NCI-H2227 (cell line): ENCODE results near the gene DISC1.
"Not testable (repeated sequence)": the region's sequence is repeated elsewhere in the genome, so short reads cannot be mapped to it uniquely, and the experiment has no call there.

Experiments
- DNase-seq: peaks from one replicate; lab custom pipeline; 2025; ENCODE audit not compliant: unreplicated experiment; lab: John Stamatoyannopoulos, UW

Gene DISC1

GRCh38 chr1:231634323-231635013, 7.9 kb downstream of the DISC1 start:
- no peak for DNase-seq

GRCh38 chr1:231636157-231636556, 9.6 kb downstream of the DISC1 start:
- DNase-seq = no peak

GRCh38 chr1:231636922-231637321, 10.3 kb downstream of the DISC1 start:
- not testable (repeated sequence) for DNase-seq

GRCh38 chr1:231638647-231639046, 12.1 kb downstream of the DISC1 start:
- DNase-seq = no peak

GRCh38 chr1:231639819-231640218, 13.2 kb downstream of the DISC1 start:
- no peak for DNase-seq

GRCh38 chr1:231641444-231641843, 14.9 kb downstream of the DISC1 start:
- not testable (repeated sequence) for DNase-seq

- not testable (repeated sequence) for DNase-seq
Observed at GRCh38 chr1:231642061-231642460, 15.5 kb downstream of the DISC1 start.

GRCh38 chr1:231642618-231643017, 16.0 kb downstream of the DISC1 start:
- DNase-seq = no peak

- DNase-seq = no peak
Observed at GRCh38 chr1:231643071-231643934, 16.7 kb downstream of the DISC1 start.

- DNase-seq = no peak
Observed at GRCh38 chr1:231643935-231644237, 17.3 kb downstream of the DISC1 start.

GRCh38 chr1:231645634-231646033, 19.0 kb downstream of the DISC1 start:
- not testable (repeated sequence) for DNase-seq

- not testable (repeated sequence) for DNase-seq
Observed at GRCh38 chr1:231646165-231646564, 19.6 kb downstream of the DISC1 start.

GRCh38 chr1:231651621-231652260, 25.2 kb downstream of the DISC1 start:
- DNase-seq = not testable (repeated sequence)

GRCh38 chr1:231653632-231654031, 27.0 kb downstream of the DISC1 start:
- DNase-seq = no peak

- DNase-seq = no peak
Observed at GRCh38 chr1:231656741-231657140, 30.2 kb downstream of the DISC1 start.

- not testable (repeated sequence) for DNase-seq
Observed at GRCh38 chr1:231658223-231658622, 31.6 kb downstream of the DISC1 start.

- no peak for DNase-seq
Observed at GRCh38 chr1:231660198-231660597, 33.6 kb downstream of the DISC1 start.

- DNase-seq = no peak
Observed at GRCh38 chr1:231663211-231663792, 36.7 kb downstream of the DISC1 start.

- no peak for DNase-seq
Observed at GRCh38 chr1:231665101-231665500, 38.5 kb downstream of the DISC1 start.

GRCh38 chr1:231665726-231666125, 39.1 kb downstream of the DISC1 start:
- no peak for DNase-seq

GRCh38 chr1:231666220-231666936, 39.8 kb downstream of the DISC1 start:
- DNase-seq = peak; percentile 52
